HTR-8/SVneo (cell line): ENCODE results near the gene MGAT5.

Source experiments
- DNase-seq: peaks from one replicate; pipeline ENCODE4 v3.0.0; 2011; ENCODE audit warnings: low spot score, mixed read lengths; ENCODE audit not compliant: insufficient read length
- FAIRE-seq: peaks from 2 replicates; lab custom pipeline; 2011; peaks lifted over from hg19 to GRCh38; lab: Jason Lieb, UNC

MGAT5 gene

GRCh38 chr2:134296301-134296700 lies 42.4 kb downstream of the MGAT5 start:
- DNase-seq (no peak), FAIRE-seq (no peak)

GRCh38 chr2:134299334-134299733 lies 45.5 kb downstream of the MGAT5 start:
- DNase-seq (no peak), FAIRE-seq (no peak)

GRCh38 chr2:134300585-134300984 lies 46.7 kb downstream of the MGAT5 start:
- DNase-seq: no peak
- no peak for FAIRE-seq

GRCh38 chr2:134301099-134301927 lies 47.4 kb downstream of the MGAT5 start:
- no peak for FAIRE-seq

GRCh38 chr2:134301928-134302260 lies 48.0 kb downstream of the MGAT5 start:
- DNase-seq (no peak), FAIRE-seq (no peak)

More at GRCh38 chr2:134301099-134301927, 47.4 kb downstream of the MGAT5 start:
- DNase-seq: no peak

GRCh38 chr2:134304394-134305108 lies 50.7 kb downstream of the MGAT5 start:
- DNase-seq (no peak), FAIRE-seq (no peak)

GRCh38 chr2:134305109-134305491 lies 51.2 kb downstream of the MGAT5 start:
- no peak for FAIRE-seq

GRCh38 chr2:134306521-134306920 lies 52.6 kb downstream of the MGAT5 start:
- DNase-seq: no peak
- no peak for FAIRE-seq

More at GRCh38 chr2:134305109-134305491, 51.2 kb downstream of the MGAT5 start:
- no peak for DNase-seq

- DNase-seq: no peak
Observed at GRCh38 chr2:134307334-134307733, 53.5 kb downstream of the MGAT5 start.

GRCh38 chr2:134308474-134309385 lies 54.9 kb downstream of the MGAT5 start:
- DNase-seq: no peak

More at GRCh38 chr2:134307334-134307733, 53.5 kb downstream of the MGAT5 start:
- FAIRE-seq: no peak

GRCh38 chr2:134310107-134311079 lies 56.5 kb downstream of the MGAT5 start:
- FAIRE-seq (no peak), DNase-seq (no peak)

More at GRCh38 chr2:134308474-134309385, 54.9 kb downstream of the MGAT5 start:
- FAIRE-seq: no peak

GRCh38 chr2:134312482-134312881 lies 58.6 kb downstream of the MGAT5 start:
- DNase-seq: no peak
- no peak for FAIRE-seq

GRCh38 chr2:134314202-134314601 lies 60.3 kb downstream of the MGAT5 start:
- DNase-seq (no peak), FAIRE-seq (no peak)

- DNase-seq (no peak), FAIRE-seq (no peak)
Observed at GRCh38 chr2:134314681-134315368, 61.0 kb downstream of the MGAT5 start.

GRCh38 chr2:134315471-134315870 lies 61.6 kb downstream of the MGAT5 start:
- no peak for FAIRE-seq
- no peak for DNase-seq

- no peak for DNase-seq
- no peak for FAIRE-seq
Observed at GRCh38 chr2:134319596-134320254, 65.9 kb downstream of the MGAT5 start.

- FAIRE-seq: no peak
- no peak for DNase-seq
Observed at GRCh38 chr2:134320930-134321329, 67.1 kb downstream of the MGAT5 start.

- FAIRE-seq (no peak), DNase-seq (no peak)
Observed at GRCh38 chr2:134323777-134324176, 69.9 kb downstream of the MGAT5 start.
